NCI-H748 (cell line): Measurements from ENCODE around the gene CNKSR3.

Experiments
- DNase-seq: peaks from one replicate; lab custom pipeline; 2025; ENCODE audit not compliant: unreplicated experiment; lab: John Stamatoyannopoulos, UW

Gene CNKSR3

GRCh38 chr6:154458565-154459470 lies 51.7 kb downstream of the CNKSR3 start:
- DNase-seq, result no peak

GRCh38 chr6:154457881-154458284 lies 52.6 kb downstream of the CNKSR3 start:
- DNase-seq, result peak; percentile 98

DNA sequence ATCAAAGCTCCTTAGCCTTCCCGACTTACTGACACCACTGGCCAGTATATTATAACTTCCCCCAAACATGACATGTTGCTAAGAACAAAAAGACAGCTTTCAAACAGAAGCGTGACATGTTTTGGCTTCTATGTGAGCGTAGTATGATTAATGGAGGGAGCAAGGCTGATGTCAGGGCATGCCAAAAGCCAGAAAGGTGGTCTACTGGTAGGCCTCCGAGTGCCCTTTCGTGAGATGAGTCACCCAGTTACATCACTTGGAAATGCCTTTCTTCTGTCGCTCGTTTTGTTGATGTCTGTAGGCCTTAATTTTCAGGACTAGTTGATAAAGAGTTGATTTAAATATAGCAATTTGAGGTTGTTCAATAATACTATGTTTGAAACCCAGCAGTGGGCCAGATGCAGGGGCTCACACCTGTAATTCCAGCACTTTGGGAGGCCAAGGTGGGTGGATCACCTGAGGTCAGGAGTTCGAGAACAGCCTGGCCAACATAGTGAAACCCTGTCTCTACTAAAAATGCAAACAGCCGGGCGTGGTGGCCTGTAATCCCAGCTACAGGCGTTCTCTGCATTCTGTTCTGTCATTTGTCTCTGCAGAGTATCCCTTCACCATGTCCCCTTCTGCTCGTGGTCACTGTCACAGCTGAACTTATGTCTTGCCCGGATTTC lies 53.3 kb downstream of the CNKSR3 start:
- DNase-seq, result no peak

GRCh38 chr6:154453329-154453728 lies 57.2 kb downstream of the CNKSR3 start:
- no peak for DNase-seq

GRCh38 chr6:154450498-154450897 lies 60.0 kb downstream of the CNKSR3 start:
- no peak for DNase-seq

- peak; percentile 71 for DNase-seq
These were observed 61.9 kb downstream of the CNKSR3 start for GRCh38 chr6:154448448-154449096.

GRCh38 chr6:154447954-154448353 lies 62.5 kb downstream of the CNKSR3 start:
- peak; percentile 95 for DNase-seq

- no peak for DNase-seq
These were observed 63.5 kb downstream of the CNKSR3 start for GRCh38 chr6:154446984-154447383.

- no peak for DNase-seq
These were observed 65.1 kb downstream of the CNKSR3 start for GRCh38 chr6:154445417-154445816.

GRCh38 chr6:154441995-154442310 lies 68.5 kb downstream of the CNKSR3 start:
- DNase-seq, result no peak

DNA sequence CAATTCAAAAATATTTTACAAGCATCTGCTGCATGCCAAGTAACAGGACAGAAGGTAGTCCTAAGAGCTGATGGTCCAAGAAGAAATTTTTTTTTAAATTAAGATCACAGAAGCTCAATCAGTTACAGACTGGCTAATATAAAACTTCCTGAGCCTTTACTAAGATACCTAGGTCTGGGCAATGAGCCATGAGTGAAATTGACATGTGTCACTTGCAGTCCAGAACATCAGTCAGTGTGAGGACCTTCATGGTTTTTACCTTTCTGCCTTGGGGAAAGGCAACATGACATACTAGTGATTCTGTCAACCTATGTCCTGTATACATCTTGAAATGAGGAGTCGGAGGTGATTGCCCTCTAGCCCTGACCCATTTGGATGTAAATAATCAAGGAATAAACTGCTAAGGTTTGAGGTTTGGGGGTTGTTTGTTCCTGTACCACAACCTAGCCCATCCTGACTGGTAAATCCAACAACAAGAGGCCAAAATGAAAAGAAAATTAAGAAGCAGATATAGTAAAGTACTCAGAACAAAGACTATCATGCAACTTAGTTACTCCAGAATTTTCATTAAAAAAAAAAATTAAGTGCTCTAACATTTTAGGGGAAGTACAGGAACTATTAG lies 70.0 kb downstream of the CNKSR3 start:
- DNase-seq, result no peak

DNA sequence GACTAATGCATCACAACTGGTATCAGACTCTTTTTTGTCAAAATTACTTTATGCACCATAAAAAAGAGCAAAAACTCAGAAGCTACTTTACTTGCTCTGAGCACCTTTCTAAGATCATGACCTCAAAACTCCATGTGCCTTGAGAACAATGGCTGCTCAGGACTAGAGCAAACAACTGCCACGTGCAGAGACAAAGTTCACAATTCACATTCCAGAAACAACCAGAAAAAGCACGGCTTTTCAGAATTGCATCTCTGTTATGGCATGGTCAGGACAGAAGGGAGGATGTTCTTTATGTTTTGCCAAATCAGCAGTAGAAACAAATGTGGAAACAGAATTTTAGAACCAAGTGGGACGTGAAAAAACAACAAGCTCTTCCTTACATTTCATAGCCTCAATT lies 70.5 kb downstream of the CNKSR3 start:
- no peak for DNase-seq

DNA sequence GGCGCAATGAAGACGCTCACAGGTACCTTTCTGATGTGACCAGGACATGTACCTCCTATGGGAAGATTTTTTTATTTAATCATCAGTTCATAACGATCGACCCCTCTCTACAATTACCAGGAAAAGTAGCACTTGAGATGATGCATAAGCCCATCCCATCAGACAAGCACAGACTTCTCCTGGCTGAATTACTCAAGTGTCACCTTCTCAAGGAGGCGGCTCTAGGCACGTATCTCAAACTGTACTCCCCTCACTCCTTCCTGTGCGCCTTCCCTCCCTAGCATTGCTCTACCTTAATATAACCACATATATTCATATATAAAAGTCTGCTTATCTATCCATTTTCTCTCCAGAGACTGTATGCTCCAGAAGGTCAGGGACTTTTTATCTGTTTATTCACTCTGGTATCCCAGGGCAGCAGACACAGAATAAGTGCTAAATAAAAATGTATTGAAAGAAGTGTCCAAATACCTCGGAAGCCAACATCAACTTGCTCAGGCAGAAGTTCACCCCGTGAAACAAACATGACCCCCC lies 71.5 kb downstream of the CNKSR3 start:
- no peak for DNase-seq

DNA sequence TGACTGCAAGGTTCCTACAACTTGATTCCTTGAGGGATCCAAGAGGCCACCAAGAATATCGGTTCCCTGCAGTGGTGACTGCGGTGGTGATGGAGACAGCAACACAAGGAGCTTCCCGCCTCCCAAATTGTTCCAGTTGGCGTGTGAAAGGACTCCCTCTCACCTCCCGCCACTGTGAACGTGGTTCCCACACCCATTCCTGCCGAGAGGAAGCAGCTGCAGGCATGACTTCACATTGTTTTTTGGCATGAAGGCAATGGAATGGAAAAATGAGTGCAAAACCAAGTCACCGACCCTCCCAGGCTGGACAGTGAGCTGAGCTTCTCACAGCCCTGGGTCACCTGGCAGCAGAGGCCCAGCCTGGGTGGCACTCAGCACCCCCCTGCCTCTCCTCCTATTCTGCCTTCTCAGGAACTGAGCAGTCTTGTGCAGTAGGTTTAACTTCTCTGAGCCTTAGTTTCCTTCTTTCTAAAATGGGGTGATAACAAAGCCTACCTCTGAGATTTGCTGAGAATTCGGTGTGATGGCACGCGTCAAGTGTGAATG lies 75.0 kb downstream of the CNKSR3 start:
- DNase-seq, result no peak

- no peak for DNase-seq
These were observed 75.8 kb downstream of the CNKSR3 start for GRCh38 chr6:154434662-154435061.

DNA sequence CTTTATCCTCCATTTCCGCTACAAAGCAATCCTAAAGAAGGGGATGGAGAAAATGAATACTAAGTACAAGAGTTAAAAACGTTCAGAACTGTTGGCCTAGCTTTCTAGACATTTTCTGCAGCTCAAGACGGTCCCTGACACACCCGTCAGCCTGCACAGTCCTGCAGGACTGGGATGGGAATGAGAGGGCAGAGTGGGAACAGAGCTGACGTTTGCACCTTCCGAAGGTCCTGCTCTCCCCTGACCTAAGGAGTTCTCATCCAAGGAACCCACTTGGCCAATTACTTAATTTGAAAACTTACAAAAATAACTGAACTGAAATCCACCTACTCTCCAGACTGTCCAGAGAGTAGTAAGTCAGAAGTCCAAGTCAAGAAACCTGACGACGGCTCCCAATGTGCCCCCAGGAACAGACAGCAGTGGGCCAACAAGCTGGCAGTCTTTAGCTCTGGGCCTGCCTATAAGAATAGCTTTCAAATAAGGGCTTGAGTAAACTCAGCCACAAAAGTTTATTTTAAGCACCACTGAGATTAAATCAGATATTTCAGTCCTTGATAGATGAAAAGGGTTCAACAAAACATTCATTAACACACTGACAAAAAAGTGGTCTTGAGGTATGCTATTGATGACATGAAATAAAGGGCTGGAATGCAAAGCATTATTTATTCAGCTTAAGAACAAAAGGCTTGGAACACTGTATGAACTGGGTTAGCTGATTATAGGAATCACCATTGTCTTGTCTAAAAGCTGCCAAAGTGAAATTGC lies 76.8 kb downstream of the CNKSR3 start:
- DNase-seq, result no peak

DNA sequence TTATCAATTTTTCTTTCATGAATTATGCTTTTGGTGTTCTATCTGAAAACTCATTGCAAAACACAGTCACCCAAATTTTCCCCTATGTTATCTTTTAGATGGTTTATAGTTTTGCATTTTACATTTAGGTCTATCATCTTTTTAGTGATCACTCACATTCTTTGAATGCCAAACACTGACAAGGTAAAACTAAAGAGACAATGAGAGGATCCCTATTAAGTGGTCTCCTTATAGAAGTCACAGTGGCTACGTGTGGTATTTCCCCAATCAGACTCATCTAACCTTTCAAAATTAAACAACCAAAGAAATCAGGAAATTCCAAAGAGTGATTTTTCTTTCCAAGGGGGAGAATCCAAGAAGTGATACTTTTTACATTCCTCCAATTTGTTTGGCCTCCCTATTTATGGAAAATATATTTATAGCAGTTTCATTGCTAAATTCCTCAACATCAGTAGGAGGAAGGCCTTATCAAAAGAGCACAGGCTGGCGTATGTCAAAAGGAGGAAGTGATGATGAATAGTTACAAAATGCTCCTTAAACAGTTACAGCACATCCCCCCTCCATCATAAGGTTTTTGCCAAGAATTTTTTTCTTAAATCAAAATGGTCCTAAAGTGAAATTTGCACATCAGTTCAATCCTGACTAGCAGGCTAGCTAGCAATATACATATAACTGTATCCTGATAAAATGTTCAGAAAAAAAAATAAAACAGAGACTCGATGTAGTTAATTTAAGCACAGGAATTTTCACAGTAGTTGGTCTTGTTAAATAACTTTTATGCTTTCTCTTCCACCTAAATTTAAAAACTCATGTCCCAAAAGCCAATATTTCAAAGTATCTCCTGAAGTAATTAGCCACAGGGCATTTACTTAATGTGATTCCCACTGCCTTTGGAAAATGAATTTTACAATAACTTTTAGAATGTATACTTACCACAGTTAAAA lies 77.7 kb downstream of the CNKSR3 start:
- DNase-seq, result no peak

DNA sequence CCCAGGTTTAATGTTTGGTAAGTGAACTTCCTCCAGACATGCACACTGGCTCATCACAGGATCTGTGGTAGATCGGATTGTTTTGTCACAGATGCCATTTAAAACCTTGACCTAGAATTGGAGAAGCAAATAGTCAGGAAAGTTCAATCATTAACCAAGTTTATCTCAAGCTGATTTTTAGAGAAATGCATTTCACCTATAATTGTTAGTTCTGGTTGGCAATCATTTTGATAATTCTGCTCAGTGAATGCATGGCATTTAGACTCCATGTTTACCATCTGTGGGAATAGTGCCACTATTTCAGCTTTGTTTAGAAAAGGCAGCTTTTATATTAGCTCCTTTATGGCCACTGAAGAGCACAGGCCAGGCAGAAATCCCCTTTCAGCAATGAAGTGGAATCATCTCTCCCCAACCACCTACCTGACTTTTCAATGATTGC lies 80.0 kb downstream of the CNKSR3 start:
- DNase-seq, result no peak

DNA sequence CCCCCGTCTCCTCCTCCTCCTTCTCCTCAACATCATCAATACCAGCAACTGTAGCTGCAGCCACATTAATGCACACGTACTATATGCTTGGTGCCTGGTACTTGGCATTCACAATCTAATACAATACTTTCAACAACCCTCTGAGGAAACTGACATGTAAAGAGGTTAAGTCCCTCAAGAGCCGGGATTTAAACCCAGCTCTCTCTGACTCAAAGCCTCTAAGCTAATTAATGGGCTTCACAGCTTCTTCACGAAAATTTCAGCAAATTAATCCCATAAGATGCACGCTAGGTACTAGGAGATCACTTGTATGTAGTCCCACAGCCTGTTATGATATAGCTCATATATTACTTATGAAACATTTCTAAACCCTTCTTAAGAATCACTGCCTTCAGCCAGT lies 80.8 kb downstream of the CNKSR3 start:
- no peak for DNase-seq
